HL-60 (cell line): Measurements from ENCODE around the gene SENP3.

Experiments
- CTCF ChIP-seq: IDR thresholded peaks from one replicate; pipeline ENCODE4 v1.5.1; 2011; ENCODE audit warnings: low read length, control low read depth, inconsistent platforms; ENCODE audit not compliant: insufficient read depth
- GABPA ChIP-seq: IDR thresholded peaks from 2 replicates; pipeline ENCODE4 v1.6.1; 2012; ENCODE audit warnings: low read depth
- POLR2AphosphoS5 ChIP-seq: IDR thresholded peaks from 2 replicates; pipeline ENCODE4 v1.6.1; 2012; ENCODE audit warnings: low read depth
- REST ChIP-seq: IDR thresholded peaks from 2 replicates; pipeline ENCODE4 v1.6.1; 2012; ENCODE audit warnings: low read depth; ENCODE audit not compliant: insufficient replicate concordance

- TF ChIP-seq CTCF = no peak
- TF ChIP-seq POLR2AphosphoS5 = no peak
- no peak for TF ChIP-seq REST
- no peak for TF ChIP-seq GABPA
Measured at GRCh38 chr17:7580604-7581575, 19.2 kb downstream of the SENP3 start.
